ENCODE measurements around the gene CUL3. TPM values are rescaled to one million over a fixed set of nuclear protein-coding genes. Genes with fewer than 3 reads are reported as not detected.
"Not testable (repeated sequence)": the region's sequence is repeated elsewhere in the genome, so short reads cannot be mapped to it uniquely, and the experiment has no call there.

Gene CUL3
- total RNA-seq, 1 donor from 2014 or later: 74.5 TPM

- intact Hi-C loops (cut with DNase I): no loop called here
- DNase-seq (ENCODE audit: missing footprints) (no peak), ATAC-seq (no peak)
Measured at GRCh38 chr2:224556381-224556780, 28.8 kb downstream of the CUL3 start.

DNA sequence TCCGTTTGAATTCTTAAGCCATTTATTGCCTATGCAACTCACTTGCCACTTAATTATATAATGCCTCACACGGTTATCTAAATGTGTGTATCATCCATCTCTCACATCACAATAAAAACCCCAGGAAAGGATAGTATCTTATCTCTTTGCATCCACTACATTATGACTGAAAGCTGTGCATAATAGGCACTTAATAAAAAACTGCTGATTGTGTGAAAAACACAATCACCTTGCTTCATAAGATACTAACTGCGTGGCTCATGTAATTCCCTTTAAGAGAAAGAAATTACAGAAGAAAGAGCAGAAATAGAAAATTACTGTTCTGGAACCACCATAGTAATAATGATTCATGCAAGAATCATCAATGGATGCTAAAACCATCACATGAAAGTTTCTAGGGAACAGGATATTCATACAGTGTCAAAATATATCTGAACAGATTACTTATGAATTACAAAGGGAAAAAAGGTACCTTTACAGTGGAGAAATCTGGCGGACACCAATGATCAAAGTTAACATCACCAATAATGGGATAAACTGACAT, 29.3 kb downstream of the CUL3 start:
- DNase-seq (ENCODE audit: missing footprints) (no peak), ATAC-seq (no peak)
- intact Hi-C loops (cut with DNase I): no loop called here

DNA sequence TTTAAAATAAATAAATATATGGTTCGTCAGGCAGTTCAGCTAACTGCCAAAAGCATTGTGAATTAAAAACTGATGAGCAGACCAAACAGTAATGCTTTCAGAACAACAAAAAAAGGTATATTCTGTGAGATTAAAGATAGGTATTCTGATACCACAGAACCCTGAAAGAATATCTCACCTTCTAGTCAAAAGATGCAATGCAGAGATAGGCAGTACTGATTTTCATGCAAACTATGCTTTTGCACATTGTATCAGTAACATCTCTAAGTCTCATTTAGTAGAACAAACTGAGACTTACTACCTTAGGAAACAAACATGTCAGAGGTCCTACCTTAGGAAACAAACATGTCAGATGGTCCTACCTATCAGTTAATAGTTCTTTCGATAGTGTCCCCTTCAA, 32.4 kb downstream of the CUL3 start:
- DNase-seq (ENCODE audit: missing footprints) (no peak), ATAC-seq (no peak)
- intact Hi-C loops (cut with DNase I): no loop called here

DNA sequence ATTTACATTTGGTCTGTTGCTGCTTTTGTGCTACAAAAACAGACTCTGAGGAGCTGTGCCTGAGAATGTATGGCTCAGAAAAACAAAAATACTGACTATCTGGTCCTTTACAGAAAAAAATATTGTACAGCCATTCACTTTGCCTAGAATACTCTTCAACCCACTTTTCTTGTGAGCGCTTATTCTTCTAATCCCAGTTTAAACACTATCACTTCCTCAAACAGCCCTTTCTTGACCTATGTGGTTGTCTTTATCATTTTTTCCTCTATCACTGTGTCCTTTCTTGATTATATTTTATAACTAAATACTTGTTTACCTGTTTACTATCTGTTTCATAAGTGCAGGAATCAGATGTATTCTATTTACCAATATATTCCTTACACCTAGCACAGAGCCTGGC, 33.5 kb downstream of the CUL3 start:
- DNase-seq (ENCODE audit: missing footprints) (no peak), ATAC-seq (no peak)
- intact Hi-C loops (cut with DNase I): no loop called here

GRCh38 chr2:224546926-224547325, 38.2 kb downstream of the CUL3 start:
- intact Hi-C loops (cut with DNase I): no loop called here
- DNase-seq (ENCODE audit: missing footprints) (no peak), ATAC-seq (no peak)

- DNase-seq (ENCODE audit: missing footprints) (no peak), ATAC-seq (no peak)
- intact Hi-C loops (cut with DNase I): no loop called here
Measured at GRCh38 chr2:224545884-224546644, 39.1 kb downstream of the CUL3 start.

DNA sequence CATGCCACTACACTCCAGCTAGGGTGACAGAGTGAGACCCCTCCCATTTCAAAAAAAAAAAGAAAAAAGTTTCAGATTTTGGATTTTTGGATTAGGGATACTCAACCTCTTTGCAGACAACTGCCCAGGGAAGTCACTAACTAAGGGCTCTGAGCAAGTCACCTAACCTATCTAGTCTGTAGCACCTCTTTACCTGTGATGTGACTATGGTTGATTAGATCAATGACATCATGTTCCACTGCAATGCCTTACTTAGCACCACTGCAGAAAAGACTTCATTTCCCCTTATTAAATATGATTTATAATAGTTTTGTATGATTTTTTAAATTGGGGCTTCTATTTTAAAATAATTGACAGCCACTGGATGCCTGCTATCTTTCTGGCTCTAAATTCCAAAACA, 41.2 kb downstream of the CUL3 start:
- no peak for ATAC-seq
- intact Hi-C loops (cut with DNase I): loop anchor here (5.0 kb wide), 1 partner anchor 33 kb away; no protein-coding TSS in a partner anchor
- DNase-seq (ENCODE audit: missing footprints): no peak

DNA sequence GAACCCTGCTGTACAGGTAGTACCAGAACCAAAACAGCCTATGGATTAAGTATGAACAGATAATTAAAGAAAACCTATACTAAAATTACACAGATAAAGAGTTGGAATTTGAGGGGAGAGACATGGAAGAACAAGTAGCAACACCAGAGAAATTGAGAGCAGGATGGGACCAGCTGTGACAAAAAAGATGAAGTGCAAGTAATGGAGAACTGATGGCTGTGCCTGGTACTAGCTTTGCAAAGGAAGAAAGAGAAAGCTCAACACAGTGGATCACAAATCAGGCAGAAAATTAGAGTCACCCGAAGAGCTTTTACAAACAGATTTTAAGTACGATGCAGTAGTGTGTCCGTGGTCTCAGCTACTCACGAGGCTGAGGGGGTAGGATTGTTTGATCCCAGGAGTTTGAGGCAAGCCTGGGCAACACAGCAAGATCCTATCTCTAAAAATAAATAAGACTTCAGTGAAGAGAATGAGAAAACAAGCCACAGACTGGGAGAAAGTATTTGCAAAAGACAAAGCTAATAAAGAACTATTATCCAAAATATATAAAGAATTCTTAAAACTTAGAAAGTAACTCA, 46.5 kb downstream of the CUL3 start:
- intact Hi-C loops (cut with DNase I): no loop called here
- ATAC-seq (no peak), DNase-seq (ENCODE audit: missing footprints) (no peak)

- ATAC-seq (no peak), DNase-seq (ENCODE audit: missing footprints) (no peak)
- intact Hi-C loops (cut with DNase I): no loop called here
Measured at GRCh38 chr2:224532931-224533330, 52.2 kb downstream of the CUL3 start.

DNA sequence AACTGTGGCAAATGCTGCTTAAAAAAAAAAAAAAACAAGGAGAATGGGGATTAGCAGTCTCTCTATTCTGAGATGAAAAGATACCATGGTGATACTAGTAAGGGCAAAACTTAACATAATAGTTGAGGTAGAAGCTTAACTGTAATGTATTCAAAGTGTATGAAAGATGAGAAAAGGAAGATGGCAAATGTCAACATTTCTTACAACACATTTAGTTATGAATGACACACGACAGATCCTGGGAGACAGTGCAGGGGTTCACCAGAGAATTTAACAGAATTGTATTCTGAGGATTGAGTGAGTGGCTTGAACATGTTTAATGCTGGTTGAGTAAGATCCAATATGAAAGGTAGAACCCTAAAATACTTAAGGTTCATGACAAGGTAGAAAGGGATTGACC, 52.7 kb downstream of the CUL3 start:
- ATAC-seq (no peak), DNase-seq (ENCODE audit: missing footprints) (no peak)
- intact Hi-C loops (cut with DNase I): no loop called here

GRCh38 chr2:224528171-224528570, 57.0 kb downstream of the CUL3 start:
- ATAC-seq (no peak), DNase-seq (ENCODE audit: missing footprints) (no peak)
- intact Hi-C loops (cut with DNase I): no loop called here

GRCh38 chr2:224525774-224526173, 59.4 kb downstream of the CUL3 start:
- intact Hi-C loops (cut with DNase I): no loop called here
- ATAC-seq: no peak
- DNase-seq (ENCODE audit: missing footprints): no peak

- intact Hi-C loops (cut with DNase I): no loop called here
- DNase-seq (ENCODE audit: missing footprints) (no peak), ATAC-seq (no peak)
Measured at GRCh38 chr2:224524657-224525056, 60.5 kb downstream of the CUL3 start.

- DNase-seq (ENCODE audit: missing footprints) (no peak), ATAC-seq (no peak)
- intact Hi-C loops (cut with DNase I): no loop called here
Measured at GRCh38 chr2:224523626-224524577, 61.3 kb downstream of the CUL3 start.

GRCh38 chr2:224522483-224522882, 62.7 kb downstream of the CUL3 start:
- ATAC-seq; intact Hi-C loops (cut with DNase I); DNase-seq (ENCODE audit: missing footprints): not testable (repeated sequence)

- intact Hi-C loops (cut with DNase I): no loop called here
- DNase-seq (ENCODE audit: missing footprints): no peak
- no peak for ATAC-seq
Measured at GRCh38 chr2:224520064-224520463, 65.1 kb downstream of the CUL3 start.

- intact Hi-C loops (cut with DNase I): no loop called here
- ATAC-seq: no peak
Measured at GRCh38 chr2:224518806-224519580, 66.2 kb downstream of the CUL3 start.

DNA sequence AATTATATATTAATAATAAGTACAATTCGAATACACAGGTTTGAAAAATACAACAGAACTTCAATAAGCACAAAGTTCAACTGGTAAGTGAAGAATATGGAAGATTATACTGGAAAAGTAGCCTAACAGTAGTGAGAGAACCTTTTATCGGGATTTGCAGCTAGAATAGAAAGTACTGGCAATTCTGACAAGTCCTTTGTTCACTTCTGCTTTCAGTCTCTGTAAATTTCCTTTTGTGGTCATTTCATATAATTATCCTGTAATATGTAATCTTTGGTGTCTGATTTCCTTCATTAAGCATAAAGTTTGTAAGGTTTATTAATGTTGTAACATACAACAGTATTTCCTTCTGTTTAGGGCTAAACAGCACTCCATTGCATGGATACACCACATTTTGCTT, 67.2 kb downstream of the CUL3 start:
- DNase-seq (ENCODE audit: missing footprints) (no peak), ATAC-seq (no peak)
- intact Hi-C loops (cut with DNase I): no loop called here

More at GRCh38 chr2:224518806-224519580, 66.2 kb downstream of the CUL3 start:
- DNase-seq (ENCODE audit: missing footprints): no peak

DNA sequence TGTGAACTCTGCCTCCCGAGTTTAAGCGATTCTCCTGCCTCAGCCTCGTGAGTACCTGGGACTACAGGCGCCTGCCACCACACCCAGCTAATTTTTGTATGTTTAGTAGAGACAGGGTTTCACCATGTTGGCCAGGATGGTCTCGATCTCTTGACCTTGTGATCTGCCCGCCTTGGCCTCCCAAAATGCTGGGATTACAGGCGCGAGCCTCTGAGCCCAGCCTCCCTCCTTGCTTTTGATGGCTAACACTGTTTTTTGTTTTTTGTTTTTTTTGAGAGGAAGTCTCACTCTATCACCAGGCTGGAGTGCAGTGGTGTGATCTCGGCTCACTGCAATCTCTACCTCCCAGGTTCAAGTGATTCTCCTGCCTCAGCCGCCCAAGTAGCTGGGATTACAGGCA, 68.8 kb downstream of the CUL3 start:
- intact Hi-C loops (cut with DNase I); ATAC-seq; DNase-seq (ENCODE audit: missing footprints): not testable (repeated sequence)

Measured in Right ventricle myocardium inferior (tissue), 1 donor.